NCI-H1417 (cell line): ENCODE measurements around the gene GPC2.
"Not testable (repeated sequence)": the region's sequence is repeated elsewhere in the genome, so short reads cannot be mapped to it uniquely, and the experiment has no call there.

Source experiments
- DNase-seq, 3 experiments: peaks; one replicate each; lab custom pipeline; 2025; lab: John Stamatoyannopoulos, UW

Gene GPC2

GRCh38 chr7:100177045-100178001 lies at the start of gene GPC2, which contains the start of gene STAG3:
Gene GPC2, minus strand, starts transcription at chr7:100177381. Its CDS starts 182 bp downstream, at chr7:100177199.
Gene STAG3, plus strand, starts transcription at chr7:100177918. Its CDS starts 2,639 bp downstream, at chr7:100180557.
- peak; percentile 99 to 100 (median 100) for DNase-seq

GRCh38 chr7:100224891-100225290 lies 47.7 kb upstream of the GPC2 start:
- DNase-seq, result not testable (repeated sequence)

- not testable (repeated sequence) for DNase-seq
These were observed 46.3 kb upstream of the GPC2 start for GRCh38 chr7:100223376-100223927.

- DNase-seq, result no peak
These were observed 45.4 kb upstream of the GPC2 start for GRCh38 chr7:100222445-100223132.

GRCh38 chr7:100221767-100222444 lies 44.7 kb upstream of the GPC2 start:
- no peak for DNase-seq

GRCh38 chr7:100221231-100221718 lies 44.1 kb upstream of the GPC2 start:
- DNase-seq, result no peak

- no peak for DNase-seq
These were observed 43.5 kb upstream of the GPC2 start for GRCh38 chr7:100220586-100221230.

GRCh38 chr7:100219801-100220585 lies 42.8 kb upstream of the GPC2 start, which contains the start of gene PVRIG:
Gene PVRIG, plus strand, starts transcription at chr7:100219949. Its CDS starts 22 bp downstream, at chr7:100219971.
- not testable (repeated sequence) for DNase-seq

- DNase-seq, result no peak
These were observed 42.1 kb upstream of the GPC2 start for GRCh38 chr7:100219271-100219737.

GRCh38 chr7:100217934-100218333 lies 40.8 kb upstream of the GPC2 start:
- DNase-seq, result peak; percentile 51 to 74 (median 57)

- no peak for DNase-seq
These were observed 38.7 kb upstream of the GPC2 start for GRCh38 chr7:100215895-100216294.

GRCh38 chr7:100214356-100214755 lies 37.2 kb upstream of the GPC2 start:
- DNase-seq, result not testable (repeated sequence)

- DNase-seq, result no peak
These were observed 36.5 kb upstream of the GPC2 start for GRCh38 chr7:100213672-100214071.

- no peak for DNase-seq
These were observed 35.6 kb upstream of the GPC2 start for GRCh38 chr7:100212631-100213286.

- no peak for DNase-seq
These were observed 34.2 kb upstream of the GPC2 start for GRCh38 chr7:100211342-100211780.

- no peak for DNase-seq
These were observed 33.6 kb upstream of the GPC2 start for GRCh38 chr7:100210805-100211204.

- DNase-seq, result no peak
These were observed 32.3 kb upstream of the GPC2 start for GRCh38 chr7:100209493-100209892.

- DNase-seq, result no peak
These were observed 31.8 kb upstream of the GPC2 start for GRCh38 chr7:100208911-100209408.

- DNase-seq, result no peak
These were observed 27.3 kb upstream of the GPC2 start for GRCh38 chr7:100204454-100204853.
